Measurements from ENCODE around the gene ZNF618.

GRCh38 chr9:113950195-113951031 is 74.3 kb downstream of the ZNF618 start:
- no peak for TF ChIP-seq CTCF (conservative IDR thresholded peaks at IDR 0.05 in 1 of 2, IDR thresholded peaks at IDR 0.05 in 1 of 2; ENCODE audit: extremely low read depth in 1 of 2, insufficient read depth in 1 of 2, low read depth in 1 of 2, low read length in 2 of 2)
- TF ChIP-seq EZH2 (IDR thresholded peaks at IDR 0.05; ENCODE audit: borderline replicate concordance, low read length): no peak

All from mammary epithelial cell (primary cell).